HG02981 (cell line): Measurements from ENCODE around the gene FOXO1.

ENCODE experiments used
- ATAC-seq: cut with Tn5 transposase; IDR thresholded peaks from one replicate; pipeline ENCODE4 v1.9.1; 2021; ENCODE audit warnings: mild to moderate bottlenecking, moderate library complexity; ENCODE audit not compliant: unreplicated experiment

The FOXO1 gene

GRCh38 chr13:40517486-40518480 lies 148.7 kb downstream of the FOXO1 start:
- peak; percentile 85 for ATAC-seq

DNA sequence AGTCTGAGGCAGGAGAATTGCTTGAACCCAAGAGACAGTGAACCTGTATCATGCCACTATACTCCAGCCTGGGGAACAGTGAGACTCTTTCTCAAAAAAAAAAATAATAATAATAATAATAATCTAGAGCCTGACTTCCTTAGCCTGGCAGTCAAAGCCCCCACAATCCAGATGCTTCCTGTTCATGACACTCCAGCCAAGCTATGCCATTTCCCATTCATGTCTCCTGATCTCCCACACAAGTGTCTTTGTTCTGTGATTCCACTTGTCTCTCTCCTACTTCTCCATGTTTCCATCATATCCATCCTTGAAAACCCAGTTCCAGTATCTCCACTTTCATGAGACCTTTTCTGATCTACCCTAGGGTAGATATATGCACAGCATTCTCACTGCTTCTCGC lies 150.7 kb downstream of the FOXO1 start:
- ATAC-seq: no peak

- no peak for ATAC-seq
These were observed 151.6 kb downstream of the FOXO1 start for GRCh38 chr13:40514802-40515201.

DNA sequence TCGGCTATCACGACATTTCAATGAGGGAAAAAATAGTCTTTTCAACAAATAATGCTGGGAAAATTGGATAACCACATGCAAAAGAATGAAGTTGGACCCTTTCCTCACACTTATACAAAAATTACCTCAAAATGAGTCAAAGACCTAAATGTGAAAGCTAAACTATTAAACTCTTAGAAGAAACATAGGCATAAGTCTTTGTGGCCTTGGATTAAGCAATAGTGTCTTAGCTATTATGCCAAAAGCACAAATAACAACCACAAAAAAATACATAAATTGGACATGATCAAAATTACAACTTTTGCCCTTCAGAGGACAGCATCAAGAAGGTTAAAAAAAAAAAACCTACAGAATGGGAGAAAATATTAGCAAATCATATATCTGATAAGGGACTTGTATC lies 156.6 kb downstream of the FOXO1 start:
- no peak for ATAC-seq

GRCh38 chr13:40508767-40509342 lies 157.6 kb downstream of the FOXO1 start:
- no peak for ATAC-seq

- no peak for ATAC-seq
These were observed 158.3 kb downstream of the FOXO1 start for GRCh38 chr13:40508127-40508526.

DNA sequence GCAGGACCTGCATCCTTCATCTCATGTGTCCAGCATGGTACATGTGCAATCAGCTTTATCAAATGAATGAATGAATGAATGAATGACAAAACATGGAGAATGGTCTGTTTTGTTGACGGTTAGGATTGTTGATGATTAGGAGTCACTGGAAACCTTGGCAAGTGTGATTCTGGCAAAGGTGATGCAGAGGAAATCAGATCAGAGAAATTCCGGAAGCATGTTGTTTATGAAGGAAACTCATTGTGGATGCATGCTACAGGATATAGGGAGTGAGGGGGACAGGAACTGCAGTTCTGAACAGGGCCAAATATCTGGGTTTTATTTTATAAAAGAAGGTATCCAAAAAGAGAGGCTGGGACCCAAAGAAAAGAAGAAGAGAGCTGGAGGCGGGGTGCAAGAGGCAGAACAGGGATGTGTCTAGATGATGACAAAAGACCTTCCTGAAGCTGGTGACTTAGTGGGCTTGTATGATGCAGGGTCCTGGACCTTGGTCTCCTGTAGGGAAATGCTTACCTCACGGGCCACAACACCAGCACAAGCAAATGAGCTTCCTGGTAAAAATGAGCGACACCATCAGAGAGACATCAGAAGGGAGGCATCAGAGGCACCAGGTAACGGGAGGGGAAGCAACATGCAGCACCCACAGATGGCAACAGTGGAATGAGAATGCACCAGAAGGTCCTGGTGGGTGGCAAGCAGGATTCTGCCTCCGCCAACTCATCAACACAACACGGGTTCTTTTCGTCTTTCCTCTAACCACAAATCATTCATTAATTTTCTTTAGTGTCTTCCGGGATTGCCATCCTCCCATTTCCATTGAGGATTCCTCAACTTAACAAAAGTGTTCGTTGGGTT lies 159.6 kb downstream of the FOXO1 start:
- no peak for ATAC-seq
